Measurements from ENCODE around the gene MEPCE.
"Not testable (repeated sequence)": the region's sequence is repeated elsewhere in the genome, so short reads cannot be mapped to it uniquely, and the experiment has no call there.

Gene MEPCE

GRCh38 chr7:100434297-100435144, 4.9 kb downstream of the MEPCE start:
- DNase-seq (ENCODE audit: low read depth): no peak

- no peak for DNase-seq (ENCODE audit: low read depth)
Observed at GRCh38 chr7:100435401-100436304, 6.0 kb downstream of the MEPCE start.

DNA sequence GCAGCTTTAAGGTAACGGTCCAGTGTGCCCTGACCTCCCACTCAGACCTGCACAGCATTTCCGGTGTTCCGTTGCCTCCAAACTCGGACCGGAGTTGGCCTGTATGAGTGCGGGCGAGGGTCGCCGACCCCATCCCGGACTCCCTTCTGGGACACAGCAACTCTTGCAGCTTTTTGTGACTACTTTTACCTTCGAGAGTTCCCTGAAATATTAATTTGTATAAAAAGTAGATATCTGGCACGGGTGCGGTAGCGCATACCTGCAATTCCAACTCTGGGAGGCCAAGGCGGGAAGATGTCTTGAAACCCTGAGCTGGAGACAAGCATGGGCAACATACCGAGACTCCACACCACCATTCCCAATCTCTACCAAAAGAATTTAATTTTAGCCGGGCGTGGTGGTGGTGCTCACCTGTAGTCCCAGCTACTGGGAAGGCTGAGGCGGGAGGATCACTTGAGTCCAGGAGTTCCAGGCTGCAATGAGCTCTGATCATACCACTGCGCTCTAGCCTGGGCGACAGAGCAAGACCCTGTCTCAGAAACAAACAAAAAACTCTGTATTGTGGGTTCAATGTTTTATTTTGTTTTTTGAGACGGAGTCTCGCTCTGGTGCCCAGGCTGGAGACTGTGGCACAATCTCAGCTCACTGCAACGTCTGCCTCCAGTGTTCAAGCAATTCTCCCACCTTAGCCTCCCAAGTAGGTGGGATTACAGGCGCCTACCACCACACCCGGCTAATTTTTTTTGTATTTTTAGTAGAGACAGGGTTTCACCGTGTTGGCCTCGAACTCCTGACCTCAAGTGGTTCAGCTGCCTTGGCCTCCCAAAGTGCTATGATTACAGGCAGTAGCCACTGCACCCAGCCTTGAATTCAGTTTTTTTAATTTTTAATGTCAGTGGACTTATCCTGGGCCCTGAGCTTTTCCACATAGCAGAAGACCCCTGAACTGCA, 7.8 kb downstream of the MEPCE start:
- DNase-seq (ENCODE audit: low read depth): no peak

- DNase-seq (ENCODE audit: low read depth): no peak
Observed at GRCh38 chr7:100438172-100438571, 8.5 kb downstream of the MEPCE start.

DNA sequence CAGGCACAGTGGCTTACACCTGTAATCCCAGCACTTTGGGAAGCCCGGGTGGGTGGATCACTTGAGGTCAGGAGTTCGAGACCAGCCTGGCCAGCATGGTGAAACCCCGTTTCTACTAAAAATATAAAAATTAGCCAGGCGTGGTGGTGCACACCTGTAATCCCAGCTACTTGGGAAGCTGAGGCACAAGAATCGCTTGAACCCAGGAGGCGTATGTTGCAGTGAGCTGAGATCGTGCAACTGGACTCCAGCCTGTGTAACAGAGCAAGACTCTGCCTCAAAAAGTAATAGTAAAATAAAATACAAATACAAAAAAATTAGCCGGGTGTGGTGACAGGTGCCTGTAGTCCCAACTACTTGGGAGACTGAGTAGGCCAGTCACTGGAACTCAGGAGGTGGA, 9.1 kb downstream of the MEPCE start:
- not testable (repeated sequence) for DNase-seq (ENCODE audit: low read depth)

GRCh38 chr7:100439244-100439643, 9.6 kb downstream of the MEPCE start:
- DNase-seq (ENCODE audit: low read depth): not testable (repeated sequence)

GRCh38 chr7:100441641-100442535, 12.3 kb downstream of the MEPCE start:
- DNase-seq (ENCODE audit: low read depth): no peak

GRCh38 chr7:100443096-100443840, 13.6 kb downstream of the MEPCE start:
- no peak for DNase-seq (ENCODE audit: low read depth)

- no peak for DNase-seq (ENCODE audit: low read depth)
Observed at GRCh38 chr7:100444311-100445278, 15.0 kb downstream of the MEPCE start.

GRCh38 chr7:100446040-100446439, 16.4 kb downstream of the MEPCE start:
- DNase-seq (ENCODE audit: low read depth): no peak

- DNase-seq (ENCODE audit: low read depth): not testable (repeated sequence)
Observed at GRCh38 chr7:100447363-100447762, 17.7 kb downstream of the MEPCE start.

DNA sequence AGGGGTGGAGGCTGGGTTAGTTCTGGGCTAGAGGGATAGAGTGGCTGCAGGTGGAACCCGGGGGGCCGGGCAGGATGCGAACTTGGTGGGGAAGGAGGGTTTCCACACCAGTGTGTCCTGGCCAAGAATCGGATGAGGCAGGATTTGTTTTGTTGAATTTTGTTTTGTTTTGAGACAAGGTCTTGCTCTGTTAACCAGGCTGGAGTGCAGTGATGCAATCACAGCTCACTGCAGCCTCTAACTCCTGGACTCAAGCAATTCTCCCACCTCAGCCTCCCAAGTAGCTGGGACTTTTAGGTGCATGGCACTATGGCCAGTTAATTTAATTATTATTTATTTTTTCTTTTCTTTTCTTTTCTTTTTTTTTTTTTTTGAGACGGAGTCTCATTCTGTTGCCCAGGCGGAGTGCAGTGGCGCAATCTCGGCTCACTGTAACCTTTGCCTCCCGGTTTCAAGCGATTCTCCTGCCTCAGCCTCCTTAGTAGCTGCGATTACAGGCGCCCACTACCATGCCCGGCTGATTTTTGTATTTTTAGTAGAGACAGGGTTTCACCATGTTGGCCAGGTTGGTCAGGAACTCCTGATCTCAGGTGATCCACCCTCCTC, 19.7 kb downstream of the MEPCE start:
- DNase-seq (ENCODE audit: low read depth): no peak

- no peak for DNase-seq (ENCODE audit: low read depth)
Observed at GRCh38 chr7:100452513-100452912, 22.9 kb downstream of the MEPCE start.

- not testable (repeated sequence) for DNase-seq (ENCODE audit: low read depth)
Observed at GRCh38 chr7:100453854-100454253, 24.2 kb downstream of the MEPCE start.

DNA sequence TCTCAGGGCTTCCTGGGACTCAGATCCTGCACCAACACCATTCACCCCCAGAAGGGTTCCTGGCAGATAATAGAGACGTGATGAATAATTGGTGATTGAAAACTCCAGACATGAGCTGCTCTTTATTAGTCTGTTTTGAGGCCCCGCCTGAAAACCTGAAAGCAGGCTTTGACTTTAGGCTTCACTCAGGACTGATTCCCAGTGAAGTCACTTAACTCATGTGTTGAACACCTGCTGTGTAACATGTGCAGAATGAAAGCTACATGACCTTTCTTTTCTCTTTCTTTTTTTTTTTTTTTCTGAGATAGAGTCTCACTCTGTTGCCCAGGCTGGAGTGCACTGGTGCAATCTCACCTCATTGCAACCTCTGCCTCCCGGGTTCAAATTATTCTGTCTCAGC, 25.6 kb downstream of the MEPCE start:
- no peak for DNase-seq (ENCODE audit: low read depth)

DNA sequence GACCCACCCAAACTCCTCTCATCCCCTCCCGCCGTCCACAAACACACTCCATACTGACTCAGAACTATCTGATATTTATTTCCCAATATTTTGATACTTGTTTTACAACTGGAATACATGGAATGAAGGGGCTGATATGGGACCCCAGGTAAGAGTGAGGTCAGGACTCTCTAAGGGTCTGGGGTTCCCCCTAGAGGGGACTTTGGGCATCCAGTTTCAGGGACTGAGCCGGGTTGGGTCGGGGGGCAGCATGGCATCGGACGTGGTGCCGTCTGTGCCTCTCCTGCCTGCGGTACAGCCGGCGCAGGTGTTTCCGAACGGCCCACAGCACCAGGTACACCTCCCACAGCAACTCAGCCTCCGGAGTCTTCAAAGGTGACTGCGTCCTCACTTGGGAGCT, 26.9 kb downstream of the MEPCE start:
- DNase-seq (ENCODE audit: low read depth): no peak

GRCh38 chr7:100457033-100457432, 27.4 kb downstream of the MEPCE start:
- DNase-seq (ENCODE audit: low read depth): no peak

GRCh38 chr7:100464210-100464660, 34.6 kb downstream of the MEPCE start, which contains the start of gene SPACDR:
Gene SPACDR, minus strand, starts transcription at chr7:100464260. Its CDS starts 235 bp downstream, at chr7:100464025.
- DNase-seq (ENCODE audit: low read depth): no peak

Data from non-pigmented ciliary epithelial cell (primary cell).